GM12872 (cell line): ENCODE results near the gene DCAF4.

Experiments used
- CTCF ChIP-seq: IDR thresholded peaks from 3 replicates; pipeline ENCODE4 v1.5.1; 2011; ENCODE audit warnings: low read depth, mild to moderate bottlenecking, low read length, moderate library complexity; ENCODE audit not compliant: insufficient read depth

Gene DCAF4

GRCh38 chr14:72980863-72981262, 54.6 kb downstream of the DCAF4 start:
- TF ChIP-seq CTCF = no peak

GRCh38 chr14:72982146-72982708, 56.0 kb downstream of the DCAF4 start:
- no peak for TF ChIP-seq CTCF

- TF ChIP-seq CTCF = no peak
Observed at GRCh38 chr14:72986214-72986613, 60.0 kb downstream of the DCAF4 start.

- TF ChIP-seq CTCF = no peak
Observed at GRCh38 chr14:72986857-72987256, 60.6 kb downstream of the DCAF4 start.

GRCh38 chr14:72990171-72990570, 63.9 kb downstream of the DCAF4 start:
- no peak for TF ChIP-seq CTCF

- no peak for TF ChIP-seq CTCF
Observed at GRCh38 chr14:72996916-72997315, 70.7 kb downstream of the DCAF4 start.

- TF ChIP-seq CTCF = no peak
Observed at GRCh38 chr14:72998252-72998903, 72.1 kb downstream of the DCAF4 start.
